Measurements from ENCODE around the gene MTFR1L. TPM values are rescaled to one million over a fixed set of nuclear protein-coding genes. Genes with fewer than 3 reads are reported as not detected.
A peak's percentile ranks its signal among the peaks of the same experiment; 100 is the strongest.

The MTFR1L gene
- total RNA-seq, 2 experiments from 2014 or later: 25.5 to 28.0 TPM

DNA sequence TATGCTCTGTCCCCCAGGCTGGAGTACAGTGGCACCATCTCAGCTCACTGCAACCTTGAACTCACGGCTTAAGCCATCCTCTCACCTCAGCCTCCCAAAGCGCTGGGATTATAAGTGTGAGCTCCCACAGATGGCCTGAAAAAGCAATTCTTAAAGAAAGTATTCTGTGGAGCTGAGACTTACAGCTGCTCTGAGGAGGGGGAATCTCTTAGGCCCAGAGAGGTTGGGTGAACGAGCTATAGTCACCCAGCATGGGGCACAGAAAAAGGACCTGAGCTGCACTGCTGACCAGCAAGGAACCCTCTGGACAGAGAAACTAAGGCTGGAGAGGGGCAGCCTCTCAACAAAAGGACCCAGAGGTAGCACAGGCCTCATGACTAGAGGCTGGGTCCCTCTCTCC is 54.5 kb downstream of the MTFR1L start:
- H3K4me1 Mint-ChIP-seq (ENCODE audit: low read depth): peaks cover 10% of the 10 kb centered on the region
- CTCF ChIA-PET: interaction anchor here (2.2 kb wide), 1 partner anchor 21 kb away, joined by 10 read pairs; no protein-coding TSS in a partner anchor
- H3K27ac Mint-ChIP-seq: no peak overlapping the region
- Histone ChIP-seq H3K27me3 (ENCODE audit: control insufficient read depth in 1 of 2, insufficient read depth in 2 of 2, low read length in 2 of 2) (no peaks in the 10 kb centered on the region), H3K27ac (ENCODE audit: low read depth in 1 of 2, low read length in 2 of 2) (no peak overlapping the region), H3K36me3 (ENCODE audit: insufficient read depth, low read length) (no peaks in the 10 kb centered on the region), H3K4me1 (ENCODE audit: insufficient read depth, low read length) (peaks cover 17% of the 10 kb centered on the region), H3K9me3 (ENCODE audit: control insufficient read depth in 1 of 2, insufficient read depth in 1 of 2, low read length in 2 of 2) (no peaks in the 10 kb centered on the region), H3K4me3 (ENCODE audit: low read length) (no peak overlapping the region)
- DNase-seq: no peak
- ATAC-seq (ENCODE audit: poor library complexity): no peak
- no peaks in the 10 kb centered on the region for H3K36me3 Mint-ChIP-seq (ENCODE audit: low read depth)
- intact Hi-C loops (cut with DNase I, micrococcal nuclease): no loop called here
- POLR2A ChIA-PET: interaction anchor here (1.1 to 2.2 kb wide), 4 partner anchors 17 to 114 kb away, joined by 3 to 22 read pairs (median 5); partner anchors contain the start of gene MTFR1L
- no peaks in the 10 kb centered on the region for H3K27me3 Mint-ChIP-seq
- no peak overlapping the region for H3K4me3 Mint-ChIP-seq
- no peaks in the 10 kb centered on the region for H3K9me3 Mint-ChIP-seq
- TF ChIP-seq, protein P1, sequence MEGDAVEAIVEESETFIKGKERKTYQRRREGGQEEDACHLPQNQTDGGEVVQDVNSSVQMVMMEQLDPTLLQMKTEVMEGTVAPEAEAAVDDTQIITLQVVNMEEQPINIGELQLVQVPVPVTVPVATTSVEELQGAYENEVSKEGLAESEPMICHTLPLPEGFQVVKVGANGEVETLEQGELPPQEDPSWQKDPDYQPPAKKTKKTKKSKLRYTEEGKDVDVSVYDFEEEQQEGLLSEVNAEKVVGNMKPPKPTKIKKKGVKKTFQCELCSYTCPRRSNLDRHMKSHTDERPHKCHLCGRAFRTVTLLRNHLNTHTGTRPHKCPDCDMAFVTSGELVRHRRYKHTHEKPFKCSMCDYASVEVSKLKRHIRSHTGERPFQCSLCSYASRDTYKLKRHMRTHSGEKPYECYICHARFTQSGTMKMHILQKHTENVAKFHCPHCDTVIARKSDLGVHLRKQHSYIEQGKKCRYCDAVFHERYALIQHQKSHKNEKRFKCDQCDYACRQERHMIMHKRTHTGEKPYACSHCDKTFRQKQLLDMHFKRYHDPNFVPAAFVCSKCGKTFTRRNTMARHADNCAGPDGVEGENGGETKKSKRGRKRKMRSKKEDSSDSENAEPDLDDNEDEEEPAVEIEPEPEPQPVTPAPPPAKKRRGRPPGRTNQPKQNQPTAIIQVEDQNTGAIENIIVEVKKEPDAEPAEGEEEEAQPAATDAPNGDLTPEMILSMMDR (IDR thresholded peaks at IDR 0.05): no peak

DNA sequence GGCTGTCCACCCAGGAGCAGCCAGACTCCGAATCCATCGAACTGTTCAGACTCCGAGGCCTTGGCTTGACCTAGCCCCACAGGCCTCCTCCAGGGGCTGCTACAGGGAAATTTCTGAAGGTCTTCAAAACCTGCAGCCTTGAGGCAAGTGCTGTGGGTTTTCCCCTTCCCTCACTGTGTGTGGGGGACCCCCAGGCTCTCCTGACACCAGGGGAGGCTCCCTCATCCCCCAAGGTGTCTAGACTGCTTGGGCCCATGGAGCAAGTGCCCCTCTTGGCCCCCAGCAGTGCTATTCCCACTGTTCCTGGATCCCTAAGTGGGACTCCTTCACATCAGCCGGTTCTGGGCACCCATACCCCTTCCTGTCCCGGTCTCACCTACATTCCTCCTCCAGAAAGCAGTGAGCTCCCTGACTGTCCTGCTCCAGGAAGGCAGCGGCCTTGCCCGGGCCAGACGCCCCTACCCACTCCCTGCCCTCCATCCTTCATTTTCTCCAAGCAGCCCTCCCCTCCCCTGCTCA is 54.9 kb downstream of the MTFR1L start:
- H3K27ac Mint-ChIP-seq: peak overlapping the region; percentile 47
- POLR2A ChIA-PET: interaction anchor here (0.6 to 2.2 kb wide), 11 partner anchors 15 to 249 kb away, joined by 3 to 22 read pairs (median 3); partner anchors contain the start of genes AUNIP, MTFR1L and PAFAH2
- H3K9me3 Mint-ChIP-seq: no peaks in the 10 kb centered on the region
- Histone ChIP-seq H3K27ac (ENCODE audit: low read depth in 1 of 2, low read length in 2 of 2) (no peak overlapping the region), H3K27me3 (ENCODE audit: control insufficient read depth in 1 of 2, insufficient read depth in 2 of 2, low read length in 2 of 2) (no peaks in the 10 kb centered on the region), H3K9me3 (ENCODE audit: control insufficient read depth in 1 of 2, insufficient read depth in 1 of 2, low read length in 2 of 2) (no peaks in the 10 kb centered on the region), H3K36me3 (ENCODE audit: insufficient read depth, low read length) (no peaks in the 10 kb centered on the region), H3K4me3 (ENCODE audit: low read length) (peak overlapping the region; percentile 66), H3K4me1 (ENCODE audit: insufficient read depth, low read length) (peaks cover 17% of the 10 kb centered on the region)
- peak overlapping the region; percentile 86 for H3K4me3 Mint-ChIP-seq
- H3K27me3 Mint-ChIP-seq: no peaks in the 10 kb centered on the region
- CTCF ChIA-PET: interaction anchor here (1.0 to 2.2 kb wide), 3 partner anchors 21 to 162 kb away, joined by 3 to 10 read pairs (median 5); partner anchors contain the start of gene MTFR1L
- TF ChIP-seq, protein P1 (IDR thresholded peaks at IDR 0.05): no peak
- ATAC-seq (ENCODE audit: poor library complexity) (no peak), DNase-seq (no peak)
- intact Hi-C loops (cut with DNase I, micrococcal nuclease): loop anchor here in 1 of 2 experiments (5.0 kb wide), 2 partner anchors 37 to 52 kb away; no protein-coding TSS in a partner anchor
- peaks cover 10% of the 10 kb centered on the region for H3K4me1 Mint-ChIP-seq (ENCODE audit: low read depth)
- H3K36me3 Mint-ChIP-seq (ENCODE audit: low read depth): no peaks in the 10 kb centered on the region

DNA sequence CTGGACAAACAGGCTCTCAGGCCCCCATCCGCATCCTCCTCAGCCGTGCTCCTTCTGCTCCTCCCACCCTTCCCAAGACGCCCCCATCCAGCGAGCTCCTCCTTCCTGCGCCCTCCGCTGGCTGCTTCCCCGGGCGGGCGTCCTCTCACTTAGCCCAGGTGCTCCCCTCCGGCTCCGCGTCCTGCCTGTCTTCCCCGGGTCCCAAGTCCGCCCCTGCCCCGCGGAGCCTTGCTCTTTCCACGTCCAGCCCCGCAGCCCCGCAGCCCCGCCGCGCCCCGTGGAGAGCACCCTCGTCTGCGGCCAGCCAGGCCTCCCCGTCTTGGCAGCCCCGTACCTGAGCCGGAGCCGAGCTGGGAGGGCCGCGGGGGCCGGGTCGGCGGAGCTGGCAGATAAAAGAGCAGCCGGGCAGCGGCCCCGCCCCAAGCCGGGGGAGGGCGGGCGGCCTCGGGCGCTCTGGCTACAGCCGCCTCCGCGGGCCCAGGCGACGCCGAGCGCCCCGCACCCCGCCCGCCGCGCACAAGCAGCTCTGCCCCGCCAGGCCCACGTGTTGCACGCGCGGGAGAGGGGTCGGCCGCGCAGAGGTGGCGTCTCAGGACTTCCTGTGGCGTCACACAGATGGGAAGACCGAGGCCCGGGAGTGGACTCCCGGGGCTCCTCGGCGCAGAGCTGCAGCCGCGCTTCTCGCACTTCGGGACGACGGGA is 55.6 kb downstream of the MTFR1L start, which contains the start of gene PAQR7:
TSS of gene PAQR7 (minus strand) at position 555 of the 702 bp plus-strand sequence. CDS start 11,869 bp downstream, outside the sequence.
- H3K9me3 Mint-ChIP-seq: no peaks in the 10 kb centered on the region
- H3K4me3 Mint-ChIP-seq: peak within 1 kb of the TSS; percentile 88
- H3K36me3 Mint-ChIP-seq (ENCODE audit: low read depth): no peaks in the 10 kb centered on the region
- CTCF ChIA-PET: interaction anchor here (1.0 to 2.2 kb wide), 4 partner anchors 20 to 161 kb away, joined by 3 to 10 read pairs (median 4); partner anchors contain the start of genes MTFR1L and PAFAH2
- Histone ChIP-seq H3K27ac (ENCODE audit: low read depth in 1 of 2, low read length in 2 of 2) (no peak within 1 kb of the TSS), H3K4me3 (ENCODE audit: low read length) (peak within 1 kb of the TSS; percentile 66), H3K27me3 (ENCODE audit: control insufficient read depth in 1 of 2, insufficient read depth in 2 of 2, low read length in 2 of 2) (no peaks in the 10 kb centered on the region), H3K9me3 (ENCODE audit: control insufficient read depth in 1 of 2, insufficient read depth in 1 of 2, low read length in 2 of 2) (no peaks in the 10 kb centered on the region), H3K36me3 (ENCODE audit: insufficient read depth, low read length) (no peaks in the 10 kb centered on the region), H3K4me1 (ENCODE audit: insufficient read depth, low read length) (peaks cover 17% of the 10 kb centered on the region)
- POLR2A ChIA-PET: interaction anchor here (0.6 to 2.2 kb wide), 17 partner anchors 13 to 303 kb away, joined by 3 to 22 read pairs (median 4); partner anchors contain the start of genes AUNIP, MTFR1L and PAFAH2
- ATAC-seq (ENCODE audit: poor library complexity): peak; percentile 84
- H3K27ac Mint-ChIP-seq: peak within 1 kb of the TSS; percentile 67
- intact Hi-C loops (cut with DNase I, micrococcal nuclease): loop anchor here in 1 of 2 experiments (5.0 kb wide), 2 partner anchors 38 to 53 kb away; no protein-coding TSS in a partner anchor
- H3K4me1 Mint-ChIP-seq (ENCODE audit: low read depth): peaks cover 10% of the 10 kb centered on the region
- TF ChIP-seq, protein P1 (IDR thresholded peaks at IDR 0.05): no peak
- DNase-seq: peak in 13 of 14 experiments; percentile 19 to 81 (median 50)
- H3K27me3 Mint-ChIP-seq: no peaks in the 10 kb centered on the region

Measured in CD4-positive, alpha-beta T cell (primary cell).